Heart left ventricle (tissue), 16 donors: ENCODE measurements around the gene C3AR1. TPM values are rescaled to one million over a fixed set of nuclear protein-coding genes. Genes with fewer than 3 reads are reported as not detected.

Experiments
- ATAC-seq, 4 donors: fragments of 200-7000 bp; cut with Tn5 transposase; one replicate each; pipeline ENCODE4 v1.9.1; 2020 to 2022; ENCODE audit warnings: moderate library complexity in 4 of 4, mild to moderate bottlenecking in 3 of 4, moderate number of reproducible peaks in 1 of 4
- DNase-seq, 5 donors: peaks; one replicate each; pipeline ENCODE4 v3.0.0-alpha.2; 2020
- H3K27ac ChIP-seq, 12 donors: fragments of 200-600 bp; sonication (generic) in 4 of 12; one replicate each; pipeline versions ENCODE4 v1.5.0 to v1.8.0; 2016 to 2022; ENCODE audit warnings: mild to moderate bottlenecking in 2 of 12
- H3K27me3 ChIP-seq, 9 donors: fragments of 200-600 bp; sonication (generic) in 2 of 9; one replicate each; pipeline versions ENCODE4 v1.5.1 to v1.8.0; 2016 to 2022; ENCODE audit warnings: mild to moderate bottlenecking in 3 of 9
- H3K36me3 ChIP-seq, 9 donors: fragments of 200-600 bp; sonication (generic) in 2 of 9; one replicate each; pipeline versions ENCODE4 v1.5.0 to v1.8.0; 2018 to 2022; ENCODE audit warnings: mild to moderate bottlenecking in 2 of 9
- H3K4me1 ChIP-seq, 12 donors: fragments of 200-600 bp; sonication (generic) in 4 of 12; one replicate each; pipeline versions ENCODE4 v1.5.0 to v1.8.0; 2016 to 2022; ENCODE audit warnings: mild to moderate bottlenecking in 3 of 12
- H3K4me3 ChIP-seq, 12 donors: fragments of 200-600 bp; sonication (generic) in 4 of 12; one replicate each; pipeline versions ENCODE4 v1.5.0 to v1.8.0; 2017 to 2022; ENCODE audit warnings: mild to moderate bottlenecking in 9 of 12, moderate library complexity in 4 of 12
- H3K9me3 ChIP-seq, 12 donors: fragments of 200-600 bp; sonication (generic) in 4 of 12; one replicate each; pipeline versions ENCODE4 v1.5.0 to v1.8.0; 2016 to 2022; ENCODE audit warnings: mild to moderate bottlenecking in 1 of 12
- POLR2A ChIP-seq, 2 donors: fragments of 450-650 bp; IDR thresholded peaks; one replicate each; pipeline ENCODE4 v1.6.1; 2017; ENCODE audit warnings: antibody characterized with exemption in 2 of 2, mild to moderate bottlenecking in 2 of 2, moderate library complexity in 2 of 2
- WGBS, 4 donors: extraction: QIAGEN DNeasy Blood & Tissue Kit in 2 of 4; methylation state at CpG; one replicate each; pipeline versions ENCODE4 v1.1.5 to v1.1.7; 2013 to 2018; 5-methylcytosine and 5-hydroxymethylcytosine counted together
- intact Hi-C, 10 donors: fragments of 100-400 bp; cut with DNase I; formaldehyde crosslinking; loops; one replicate each; pipeline versions ENCODE4 v1.11.1 to v1.14.2; 2022
- polyA plus RNA-seq, 2 donors: library from polyadenylated mRNA; stranded (reverse); fragments of 200-250 nt; gene quantifications; one replicate each; pipeline ENCODE4 v1.2.3, GENCODE V29; 2013
- total RNA-seq, 9 donors: library from RNA; depleted of rRNA in 2 of 9; stranded (reverse); fragments of >200 nt in 2 of 9; fragmentation: NEBNext Ultra II Directional in 3 of 9; extraction: Animal tissue kit (Norgen Biotek cat#: 25700) in 3 of 9; gene quantifications; one replicate each; pipeline versions ENCODE4 v1.1.0 to v1.2.4, GENCODE V29; 2016 to 2023
- TF ChIP-seq, protein P1 (sequence below), 12 donors: fragments of 200-600 bp; sonication (generic) in 4 of 12; IDR thresholded peaks; one replicate each; pipeline versions ENCODE4 v1.5.0 to v1.8.0; 2018 to 2022; ENCODE audit warnings: antibody characterized with exemption in 12 of 12, mild to moderate bottlenecking in 5 of 12
- donor health status: ischemic (EF 13 %, LVEDD 7.1; RV severe dilation, severe dysfunction).
- donor health status: healthy with polysubstance abuse.
- donor health status: DM: no; HTN: yes; CAD: no.
- donor health status: DM: no; HTN: no; CAD: no.
- donor health status: ischemic (EF 25% LVEDD 6.9; RV normal size, moderate dysfunction).
- donor health status: ischemic (EF 25% LVEDD 5.7; RV mildly dilated, moderate dysfunction).
- donor health status: healthy.
- donor health status: DM: yes; HTN: yes; CAD: no.
- donor health status: ischemic (EF 35%, LVEDD 5.7; RV mildly dilated, moderate dysfunction).
- donor health status: nonischemic (EF 11% LVEDD 7.7; RV severe dilation, severe dysfunction).
- donor health status: DM: yes; HTN: yes; CAD: no.
- donor health status: PGD.
- donor health status: ischemic (EF 29% LVEDD 5.4; RV normal size, mild dysfunction).
- donor health status: nonischemic (EF 23%, LVEDD 6.1; RV moderate dilation, normal function).

C3AR1 gene
- total and polyA plus RNA-seq, 11 donors = 1.4 to 49.3 (median 3.7) TPM

DNA sequence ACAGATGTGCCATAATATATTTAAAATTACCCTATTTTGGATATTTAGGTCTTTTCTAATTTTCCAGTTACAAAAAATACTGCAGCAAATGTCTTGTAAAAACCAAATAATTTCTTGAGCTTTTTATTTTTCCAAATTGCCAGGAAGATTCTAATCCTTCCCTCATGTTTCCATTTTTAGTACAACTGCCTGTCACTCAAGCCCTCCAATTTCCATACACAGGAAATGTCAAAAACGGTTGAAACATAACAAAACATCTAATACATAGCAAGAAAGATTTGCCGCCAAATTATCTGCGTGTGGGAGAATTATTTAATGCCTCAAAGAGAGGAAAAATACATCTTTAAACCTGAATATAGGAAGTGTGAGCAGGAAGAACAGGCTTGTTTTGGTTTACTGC is 36.0 kb downstream of the C3AR1 start:
- 77 to 79% (median 78%) methylated on average over 3 of the region's 3 CpGs for WGBS, 4 donors
- H3K4me1 ChIP-seq = peaks cover 1 to 38% (median 24%) of the 10 kb centered on the region in 12 donors
- TF ChIP-seq POLR2A (IDR thresholded peaks at IDR 0.05) = no peak
- TF ChIP-seq, protein P1, sequence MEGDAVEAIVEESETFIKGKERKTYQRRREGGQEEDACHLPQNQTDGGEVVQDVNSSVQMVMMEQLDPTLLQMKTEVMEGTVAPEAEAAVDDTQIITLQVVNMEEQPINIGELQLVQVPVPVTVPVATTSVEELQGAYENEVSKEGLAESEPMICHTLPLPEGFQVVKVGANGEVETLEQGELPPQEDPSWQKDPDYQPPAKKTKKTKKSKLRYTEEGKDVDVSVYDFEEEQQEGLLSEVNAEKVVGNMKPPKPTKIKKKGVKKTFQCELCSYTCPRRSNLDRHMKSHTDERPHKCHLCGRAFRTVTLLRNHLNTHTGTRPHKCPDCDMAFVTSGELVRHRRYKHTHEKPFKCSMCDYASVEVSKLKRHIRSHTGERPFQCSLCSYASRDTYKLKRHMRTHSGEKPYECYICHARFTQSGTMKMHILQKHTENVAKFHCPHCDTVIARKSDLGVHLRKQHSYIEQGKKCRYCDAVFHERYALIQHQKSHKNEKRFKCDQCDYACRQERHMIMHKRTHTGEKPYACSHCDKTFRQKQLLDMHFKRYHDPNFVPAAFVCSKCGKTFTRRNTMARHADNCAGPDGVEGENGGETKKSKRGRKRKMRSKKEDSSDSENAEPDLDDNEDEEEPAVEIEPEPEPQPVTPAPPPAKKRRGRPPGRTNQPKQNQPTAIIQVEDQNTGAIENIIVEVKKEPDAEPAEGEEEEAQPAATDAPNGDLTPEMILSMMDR (IDR thresholded peaks at IDR 0.05) = no peak
- ATAC-seq (no peak), DNase-seq (no peak)
- H3K36me3 ChIP-seq = peaks cover 0 to 1% (median 0%) of the 10 kb centered on the region in 9 donors
- H3K27ac ChIP-seq = no peak overlapping the region
- no peak overlapping the region for H3K4me3 ChIP-seq
- H3K27me3 ChIP-seq = no peaks in the 10 kb centered on the region
- intact Hi-C loops = loop anchor here in 3 of 10 donors (5.0 to 10.0 kb wide), 3 partner anchors 52 to 212 kb away; partner anchors contain the start of gene NECAP1 (in 3 of the 3)
- H3K9me3 ChIP-seq = no peaks in the 10 kb centered on the region

DNA sequence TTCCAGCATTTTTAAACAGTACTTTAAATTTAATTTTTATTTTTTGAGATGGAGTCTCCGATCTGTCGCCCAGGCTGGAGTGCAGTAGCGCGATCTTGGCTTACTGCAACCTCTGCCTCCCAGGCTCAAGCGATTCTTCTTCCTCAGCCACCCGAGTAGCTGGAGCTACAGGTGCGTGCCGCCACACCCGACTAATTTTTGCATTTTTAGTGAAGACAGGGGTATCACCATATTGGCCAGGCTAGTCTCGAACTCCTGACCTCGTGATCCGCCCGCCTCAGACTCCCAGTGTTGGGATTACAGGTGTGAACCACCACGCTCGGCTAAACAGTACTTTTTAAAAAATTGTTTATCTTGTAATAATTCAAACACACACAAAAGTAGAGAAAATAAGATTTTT is 37.9 kb downstream of the C3AR1 start:
- Histone ChIP-seq H3K27me3 (no peaks in the 10 kb centered on the region), H3K4me3 (no peak overlapping the region), H3K36me3 (peaks cover 0 to 5% (median 0%) of the 10 kb centered on the region in 9 donors), H3K9me3 (no peaks in the 10 kb centered on the region), H3K4me1 (peaks cover 0 to 19% (median 8%) of the 10 kb centered on the region in 12 donors), H3K27ac (no peak overlapping the region)
- no peak for DNase-seq
- no peak for ATAC-seq
- TF ChIP-seq POLR2A (IDR thresholded peaks at IDR 0.05) = no peak
- TF ChIP-seq, protein P1 (IDR thresholded peaks at IDR 0.05) = no peak
- intact Hi-C loops = no loop called here
- WGBS, 4 donors = 96 to 99% (median 97%) methylated on average over 15 of the region's 15 CpGs

- H3K27me3 ChIP-seq = no peaks in the 10 kb centered on the region
- no peak for ATAC-seq
- H3K4me3 ChIP-seq = peak overlapping the region in 6 of 12 donors; percentile 78 to 84 (median 80)
- H3K27ac ChIP-seq = peak overlapping the region in 3 of 12 donors; percentile 98 to 100 (median 100)
- H3K36me3 ChIP-seq = peaks cover 0 to 5% (median 0%) of the 10 kb centered on the region in 9 donors
- peaks cover 0 to 18% (median 8%) of the 10 kb centered on the region in 12 donors for H3K4me1 ChIP-seq
- TF ChIP-seq POLR2A (IDR thresholded peaks at IDR 0.05) = no peak
- TF ChIP-seq, protein P1 (IDR thresholded peaks at IDR 0.05) = no peak
- no peak for DNase-seq
- intact Hi-C loops = loop anchor here in 1 of 10 donors (2.0 kb wide), 1 partner anchor 55 kb away; the partner anchor contains the start of gene NECAP1
- no peaks in the 10 kb centered on the region for H3K9me3 ChIP-seq
- 70 to 82% (median 76%) methylated on average over 5 of the region's 5 CpGs for whole genome bisulfite sequencing, 4 donors
Observed at GRCh38 chr12:8027856-8028255, 38.3 kb downstream of the C3AR1 start.

GRCh38 chr12:8026291-8026900 is 39.8 kb downstream of the C3AR1 start:
- DNase-seq (peak; percentile 94 to 98 (median 98)), ATAC-seq (peak; percentile 98 to 100 (median 98))
- TF ChIP-seq POLR2A (IDR thresholded peaks at IDR 0.05) = peak in 1 of 2 donors; percentile 57
- TF ChIP-seq, protein P1 (IDR thresholded peaks at IDR 0.05) = no peak
- Histone ChIP-seq H3K36me3 (peaks cover 0 to 5% (median 0%) of the 10 kb centered on the region in 9 donors), H3K4me3 (peak overlapping the region; percentile 40 to 84 (median 78)), H3K4me1 (peaks cover 0 to 10% (median 4%) of the 10 kb centered on the region in 12 donors), H3K27ac (peak overlapping the region; percentile 98 to 100 (median 100)), H3K9me3 (no peaks in the 10 kb centered on the region), H3K27me3 (no peaks in the 10 kb centered on the region)
- intact Hi-C loops = loop anchor here in 2 of 10 donors (1.0 to 2.0 kb wide), 2 partner anchors 56 to 93 kb away; partner anchors contain the start of gene NECAP1 (in 1 of the 2)
- WGBS, 4 donors = 0 to 1% (median 0%) methylated on average over 27 of the region's 27 CpGs
